ENCODE data around the gene SMYD3. TPM values are rescaled to one million over a fixed set of nuclear protein-coding genes. Genes with fewer than 3 reads are reported as not detected.

The SMYD3 gene
- total RNA-seq, 1 experiment from 2014 or later = 29.6 TPM

DNA sequence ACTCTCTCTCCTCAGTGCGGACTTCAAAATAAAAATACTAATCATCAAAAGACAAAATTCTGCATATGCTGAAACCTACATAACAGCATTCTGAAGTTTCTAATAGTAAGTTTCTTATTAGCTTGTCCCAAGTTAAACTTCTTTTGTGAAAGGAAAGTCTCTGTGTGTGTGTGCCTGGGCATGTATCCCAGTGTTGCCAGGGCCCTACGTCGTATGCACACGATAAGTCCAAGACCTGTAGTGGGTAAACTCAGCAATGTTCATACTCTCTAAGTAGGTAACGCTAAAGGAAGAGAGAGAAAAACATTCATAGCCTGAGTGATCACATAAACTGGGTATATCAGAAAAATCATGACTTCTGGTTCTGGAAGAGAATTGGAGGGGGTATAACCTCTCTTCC, 465.7 kb downstream of the SMYD3 start:
- CTCF ChIA-PET = no interaction called here
- POLR2A ChIA-PET (ENCODE audit: unreplicated experiment) = interaction anchor here (0.6 kb wide), 1 partner anchor 265 kb away, joined by 4 read pairs; no protein-coding TSS in a partner anchor
- no peak for DNase-seq
- Histone ChIP-seq H3K9me3 (ENCODE audit: insufficient read depth, low read depth) (no peaks in the 10 kb centered on the region), H3K4me2 (no peak overlapping the region), H4K20me1 (ENCODE audit: insufficient read depth) (no peaks in the 10 kb centered on the region), H3K4me3 (no peak overlapping the region), H3F3A (ENCODE audit: insufficient read depth, low read depth) (no peaks in the 10 kb centered on the region), H3K27me3 (ENCODE audit: insufficient read depth, low read depth) (no peaks in the 10 kb centered on the region), H3K79me2 (ENCODE audit: low read depth) (no peaks in the 10 kb centered on the region), H3K9me2 (ENCODE audit: insufficient read depth) (no peaks in the 10 kb centered on the region), H2AFZ (no peak overlapping the region), H3K4me1 (replicated peaks; ENCODE audit: insufficient read depth) (no peaks in the 10 kb centered on the region), H3K27ac (no peak overlapping the region), H3K36me3 (ENCODE audit: low read depth) (no peaks in the 10 kb centered on the region)
- BruUV-seq (replicated peaks) = no TSS peak
- TF ChIP-seq, protein P1, sequence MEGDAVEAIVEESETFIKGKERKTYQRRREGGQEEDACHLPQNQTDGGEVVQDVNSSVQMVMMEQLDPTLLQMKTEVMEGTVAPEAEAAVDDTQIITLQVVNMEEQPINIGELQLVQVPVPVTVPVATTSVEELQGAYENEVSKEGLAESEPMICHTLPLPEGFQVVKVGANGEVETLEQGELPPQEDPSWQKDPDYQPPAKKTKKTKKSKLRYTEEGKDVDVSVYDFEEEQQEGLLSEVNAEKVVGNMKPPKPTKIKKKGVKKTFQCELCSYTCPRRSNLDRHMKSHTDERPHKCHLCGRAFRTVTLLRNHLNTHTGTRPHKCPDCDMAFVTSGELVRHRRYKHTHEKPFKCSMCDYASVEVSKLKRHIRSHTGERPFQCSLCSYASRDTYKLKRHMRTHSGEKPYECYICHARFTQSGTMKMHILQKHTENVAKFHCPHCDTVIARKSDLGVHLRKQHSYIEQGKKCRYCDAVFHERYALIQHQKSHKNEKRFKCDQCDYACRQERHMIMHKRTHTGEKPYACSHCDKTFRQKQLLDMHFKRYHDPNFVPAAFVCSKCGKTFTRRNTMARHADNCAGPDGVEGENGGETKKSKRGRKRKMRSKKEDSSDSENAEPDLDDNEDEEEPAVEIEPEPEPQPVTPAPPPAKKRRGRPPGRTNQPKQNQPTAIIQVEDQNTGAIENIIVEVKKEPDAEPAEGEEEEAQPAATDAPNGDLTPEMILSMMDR (conservative IDR thresholded peaks at IDR 0.05) = no peak
- TF ChIP-seq EZH2 (IDR thresholded peaks at IDR 0.05; ENCODE audit: low read depth) = no peak
- intact Hi-C loops (cut with micrococcal nuclease; ENCODE audit: unreplicated experiment) = no loop called here

- Histone ChIP-seq H3K27ac (no peak overlapping the region), H3K36me3 (ENCODE audit: low read depth) (no peaks in the 10 kb centered on the region), H3K27me3 (ENCODE audit: insufficient read depth, low read depth) (no peaks in the 10 kb centered on the region), H4K20me1 (ENCODE audit: insufficient read depth) (no peaks in the 10 kb centered on the region), H3K4me3 (no peak overlapping the region), H2AFZ (no peak overlapping the region), H3K4me2 (no peak overlapping the region), H3K4me1 (replicated peaks; ENCODE audit: insufficient read depth) (no peaks in the 10 kb centered on the region), H3K9me3 (ENCODE audit: insufficient read depth, low read depth) (no peaks in the 10 kb centered on the region), H3K9me2 (ENCODE audit: insufficient read depth) (no peaks in the 10 kb centered on the region), H3K79me2 (ENCODE audit: low read depth) (no peaks in the 10 kb centered on the region), H3F3A (ENCODE audit: insufficient read depth, low read depth) (no peaks in the 10 kb centered on the region)
- BruUV-seq (replicated peaks) = no TSS peak
- no peak for DNase-seq
- TF ChIP-seq EZH2 (IDR thresholded peaks at IDR 0.05; ENCODE audit: low read depth) = no peak
- TF ChIP-seq, protein P1 (conservative IDR thresholded peaks at IDR 0.05) = no peak
- POLR2A ChIA-PET (ENCODE audit: unreplicated experiment) = no interaction called here
- intact Hi-C loops (cut with micrococcal nuclease; ENCODE audit: unreplicated experiment) = no loop called here
- CTCF ChIA-PET = no interaction called here
These were observed 466.7 kb downstream of the SMYD3 start for GRCh38 chr1:246040200-246040890.

DNA sequence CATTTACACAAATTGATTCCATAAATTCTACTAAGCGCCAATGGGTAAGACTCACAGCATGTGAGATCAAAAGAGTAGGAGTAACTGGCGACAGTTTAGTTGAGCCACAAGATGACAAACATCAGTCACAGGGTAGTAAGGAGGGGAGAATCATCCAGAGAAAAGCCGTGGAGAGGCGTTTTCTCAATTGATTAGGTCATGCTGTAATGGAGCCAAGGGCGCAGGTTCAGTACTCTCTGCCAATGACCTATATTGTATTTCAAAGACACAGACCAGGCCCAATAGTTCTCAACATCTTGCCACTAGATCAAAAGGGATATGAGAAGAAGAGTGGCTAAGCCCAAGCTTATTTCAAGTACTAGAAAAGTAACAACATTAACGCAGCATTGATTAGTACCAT, 467.5 kb downstream of the SMYD3 start:
- Histone ChIP-seq H3K79me2 (ENCODE audit: low read depth) (no peaks in the 10 kb centered on the region), H3K36me3 (ENCODE audit: low read depth) (no peaks in the 10 kb centered on the region), H3K4me1 (replicated peaks; ENCODE audit: insufficient read depth) (no peaks in the 10 kb centered on the region), H3K4me3 (no peak overlapping the region), H3K27me3 (ENCODE audit: insufficient read depth, low read depth) (no peaks in the 10 kb centered on the region), H3K9me2 (ENCODE audit: insufficient read depth) (no peaks in the 10 kb centered on the region), H3F3A (ENCODE audit: insufficient read depth, low read depth) (no peaks in the 10 kb centered on the region), H3K4me2 (no peak overlapping the region), H4K20me1 (ENCODE audit: insufficient read depth) (no peaks in the 10 kb centered on the region), H3K27ac (no peak overlapping the region), H3K9me3 (ENCODE audit: insufficient read depth, low read depth) (no peaks in the 10 kb centered on the region), H2AFZ (no peak overlapping the region)
- POLR2A ChIA-PET (ENCODE audit: unreplicated experiment) = interaction anchor here (0.6 kb wide), 1 partner anchor 291 kb away, joined by 5 read pairs; no protein-coding TSS in a partner anchor
- intact Hi-C loops (cut with micrococcal nuclease; ENCODE audit: unreplicated experiment) = no loop called here
- DNase-seq = no peak
- no peak for TF ChIP-seq EZH2 (IDR thresholded peaks at IDR 0.05; ENCODE audit: low read depth)
- TF ChIP-seq, protein P1 (conservative IDR thresholded peaks at IDR 0.05) = no peak
- CTCF ChIA-PET = no interaction called here
- BruUV-seq (replicated peaks) = no TSS peak
